GM20000 (cell line): ENCODE results near the gene IFITM1.

Experiments used
- DNase-seq: peaks from one replicate; pipeline ENCODE4 v3.0.0; 2012; ENCODE audit warnings: low spot score
- TF ChIP-seq, protein P1 (sequence below): IDR thresholded peaks from 2 replicates; pipeline ENCODE4 v1.5.1; 2012; ENCODE audit warnings: mild to moderate bottlenecking, control low read depth; ENCODE audit errors: extremely low read depth, missing control alignments

Gene IFITM1

DNA sequence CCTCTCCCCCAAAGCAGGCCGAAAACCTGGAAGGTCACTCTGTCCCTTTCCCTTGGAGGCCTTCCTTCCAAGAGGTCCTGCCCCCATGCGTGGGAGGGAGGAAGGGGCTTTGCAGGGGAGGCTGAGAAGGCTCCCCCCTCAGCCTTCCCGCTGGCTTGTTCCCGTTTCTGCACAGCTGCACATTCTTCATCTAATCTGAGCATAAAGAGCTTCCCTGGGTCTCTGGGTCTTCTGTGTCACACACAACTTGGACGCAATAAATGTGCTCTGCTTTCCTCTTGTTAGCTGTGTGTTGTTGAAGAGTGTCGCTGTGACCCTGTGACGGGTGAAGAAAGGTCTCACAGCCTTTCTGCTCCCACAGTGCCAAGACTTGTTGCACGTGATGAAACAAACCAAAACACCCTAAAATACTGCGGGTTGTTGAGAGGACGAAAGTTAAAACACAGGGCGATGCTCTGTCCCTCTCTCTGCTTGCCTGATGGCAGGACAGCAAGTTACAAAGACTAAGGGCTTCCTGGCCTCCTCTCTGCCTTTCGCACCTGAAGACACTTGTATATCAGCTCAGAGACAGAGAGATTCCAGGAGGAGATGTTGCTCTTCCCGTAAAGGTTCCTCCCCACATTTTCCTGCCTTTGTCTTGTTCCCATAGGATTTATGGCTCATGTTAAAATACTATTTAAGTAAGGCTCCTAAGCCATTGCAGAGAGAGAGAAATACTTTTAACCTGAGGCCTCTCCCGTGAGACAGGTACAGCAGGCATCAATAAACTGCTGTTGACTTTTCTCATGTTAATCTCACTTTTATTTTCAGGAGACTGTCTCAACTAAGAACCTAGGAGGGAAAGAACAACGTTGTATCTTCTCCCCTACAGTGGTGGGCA, 22.2 kb downstream of the IFITM1 start:
- DNase-seq = no peak
- TF ChIP-seq, protein P1, sequence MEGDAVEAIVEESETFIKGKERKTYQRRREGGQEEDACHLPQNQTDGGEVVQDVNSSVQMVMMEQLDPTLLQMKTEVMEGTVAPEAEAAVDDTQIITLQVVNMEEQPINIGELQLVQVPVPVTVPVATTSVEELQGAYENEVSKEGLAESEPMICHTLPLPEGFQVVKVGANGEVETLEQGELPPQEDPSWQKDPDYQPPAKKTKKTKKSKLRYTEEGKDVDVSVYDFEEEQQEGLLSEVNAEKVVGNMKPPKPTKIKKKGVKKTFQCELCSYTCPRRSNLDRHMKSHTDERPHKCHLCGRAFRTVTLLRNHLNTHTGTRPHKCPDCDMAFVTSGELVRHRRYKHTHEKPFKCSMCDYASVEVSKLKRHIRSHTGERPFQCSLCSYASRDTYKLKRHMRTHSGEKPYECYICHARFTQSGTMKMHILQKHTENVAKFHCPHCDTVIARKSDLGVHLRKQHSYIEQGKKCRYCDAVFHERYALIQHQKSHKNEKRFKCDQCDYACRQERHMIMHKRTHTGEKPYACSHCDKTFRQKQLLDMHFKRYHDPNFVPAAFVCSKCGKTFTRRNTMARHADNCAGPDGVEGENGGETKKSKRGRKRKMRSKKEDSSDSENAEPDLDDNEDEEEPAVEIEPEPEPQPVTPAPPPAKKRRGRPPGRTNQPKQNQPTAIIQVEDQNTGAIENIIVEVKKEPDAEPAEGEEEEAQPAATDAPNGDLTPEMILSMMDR = no peak

DNA sequence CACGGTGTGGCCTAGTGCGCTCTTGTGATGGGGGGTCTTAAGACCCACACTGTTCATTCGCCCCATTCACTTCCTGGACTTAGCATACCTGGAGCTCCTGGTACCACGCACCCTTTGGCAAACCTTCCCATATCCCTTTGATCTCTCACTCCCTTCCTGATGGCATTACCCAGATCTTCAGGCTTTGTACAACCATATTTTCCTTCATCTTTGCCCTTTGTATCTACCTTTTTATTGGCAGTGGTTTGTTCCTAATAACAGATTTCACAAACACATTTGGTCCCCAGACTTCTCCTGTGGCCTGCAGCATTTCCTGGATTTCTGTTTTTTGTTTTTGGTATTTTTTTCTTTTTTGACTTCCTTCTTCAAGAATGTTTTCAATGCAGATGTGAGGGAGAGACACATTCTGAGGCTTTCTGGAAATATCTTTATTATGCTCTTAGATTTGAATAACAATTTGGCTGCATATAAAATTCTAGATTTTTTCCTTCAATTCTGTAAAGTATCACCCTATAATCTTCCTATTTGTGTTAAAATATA, 22.9 kb downstream of the IFITM1 start:
- no peak for DNase-seq
- TF ChIP-seq, protein P1 = no peak

DNA sequence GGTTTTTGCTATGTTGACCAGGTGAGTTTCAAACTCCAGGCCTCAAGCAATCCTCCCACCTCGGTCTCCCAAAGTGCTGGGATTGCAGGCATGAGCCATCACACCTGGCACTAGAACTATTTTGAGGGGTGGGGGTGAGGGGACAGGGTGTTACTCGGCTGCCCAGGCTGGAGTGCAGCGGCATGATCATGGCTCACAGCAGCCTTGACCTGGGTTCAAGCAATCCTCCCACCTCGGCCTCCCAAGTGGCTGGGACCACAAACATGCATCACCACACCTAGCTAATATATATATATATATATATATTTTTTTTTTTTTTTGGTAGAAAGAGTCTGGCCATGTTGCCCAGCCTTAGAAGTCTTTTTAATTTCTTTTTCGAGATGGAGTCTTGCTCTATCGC, 23.9 kb downstream of the IFITM1 start:
- TF ChIP-seq, protein P1 = no peak
- no peak for DNase-seq

DNA sequence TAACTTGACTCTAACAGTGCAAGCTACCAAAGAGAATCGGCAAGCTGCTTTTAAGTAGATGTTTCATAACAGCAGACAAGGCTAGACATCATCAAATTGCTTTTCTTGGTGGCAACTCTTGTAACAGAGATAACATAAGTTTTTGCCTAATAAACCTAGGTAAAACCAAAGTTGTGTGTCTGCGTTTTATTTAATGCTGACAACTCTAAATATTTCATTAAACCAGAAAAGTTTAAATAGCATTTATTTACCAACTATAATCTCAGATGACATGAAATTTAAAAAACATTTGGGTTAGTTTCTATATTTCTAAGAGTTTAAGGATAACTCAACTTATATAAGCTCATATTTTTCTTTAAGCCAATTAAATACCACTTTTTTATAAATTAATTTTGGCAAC, 26.1 kb downstream of the IFITM1 start:
- DNase-seq = no peak
- TF ChIP-seq, protein P1 = no peak

DNA sequence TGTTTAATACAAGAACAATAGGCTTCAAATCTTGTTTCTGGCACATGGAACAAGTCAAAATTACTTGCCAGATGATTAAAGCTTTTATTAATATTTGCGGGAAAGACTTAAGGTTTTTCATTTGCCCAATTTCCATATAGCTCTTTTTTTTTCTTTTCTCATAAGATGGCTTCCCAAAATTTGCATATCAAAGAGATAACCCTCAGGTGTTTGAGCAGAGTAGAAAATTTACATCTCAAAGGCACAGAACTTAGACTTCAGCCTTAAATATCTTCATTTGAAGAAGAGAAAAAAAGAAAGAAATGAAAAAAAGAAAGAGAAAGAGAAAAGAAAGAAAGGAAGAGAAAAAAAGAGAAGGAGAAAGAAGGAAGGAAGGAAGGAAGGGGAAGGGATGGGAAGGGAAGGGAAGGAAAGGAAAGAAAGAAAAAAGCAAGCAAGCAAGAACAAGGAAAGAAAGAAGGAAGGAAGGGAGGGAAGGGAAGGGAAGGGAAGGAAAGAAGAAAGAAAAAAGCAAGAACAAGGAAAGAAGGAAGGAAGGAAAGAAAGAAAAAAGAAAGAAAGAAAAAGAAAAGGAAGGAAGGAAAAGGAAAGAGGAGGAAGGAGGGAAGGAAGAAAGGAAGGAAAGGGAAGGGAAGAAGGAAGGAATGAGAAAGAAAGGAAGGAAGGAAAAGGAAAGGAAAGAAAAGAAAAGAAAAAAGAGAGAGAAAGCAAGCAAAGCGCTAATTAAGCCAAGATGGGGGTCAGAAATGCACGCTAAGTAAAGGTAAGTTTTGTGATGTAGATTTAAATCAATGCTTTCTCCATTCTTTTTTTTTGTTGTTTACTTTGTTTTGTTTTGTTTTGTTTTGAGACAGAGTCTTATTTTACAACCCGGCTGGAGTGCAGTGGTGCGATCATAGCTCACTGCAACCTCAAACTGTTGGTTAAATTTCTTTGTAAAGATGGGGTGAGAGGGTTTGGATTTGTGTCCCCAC, 27.0 kb downstream of the IFITM1 start:
- no peak for DNase-seq
- TF ChIP-seq, protein P1 = no peak

DNA sequence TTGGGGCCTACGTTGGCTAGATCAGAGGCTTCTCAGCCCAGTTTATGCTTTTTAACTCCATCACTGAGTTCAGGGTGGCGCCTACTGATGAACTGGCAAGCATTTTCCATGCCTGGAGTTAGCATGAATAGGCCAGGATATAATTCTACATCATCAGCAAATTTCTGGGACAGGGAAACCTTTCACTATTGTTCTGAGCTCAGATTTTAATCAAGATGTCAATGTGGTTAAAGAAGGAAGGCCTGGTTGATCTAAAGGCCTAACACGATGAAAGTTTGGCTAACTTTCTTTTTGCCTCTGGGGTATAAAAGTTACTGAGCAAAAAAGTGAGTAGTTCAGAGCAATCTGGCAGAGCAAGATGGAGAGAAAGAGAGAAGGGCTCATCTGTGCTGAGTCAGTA, 28.5 kb downstream of the IFITM1 start:
- no peak for DNase-seq

More for the DNA sequence above, 28.5 kb downstream of the IFITM1 start:
- TF ChIP-seq, protein P1 = no peak
